CD4-positive, alpha-beta T cell treated with Interleukin-4 for 1 hour (primary cell): Measurements from ENCODE around the gene CNTN4.
A peak's percentile ranks its signal among the peaks of the same experiment; 100 is the strongest.
"Not testable (repeated sequence)": the region's sequence is repeated elsewhere in the genome, so short reads cannot be mapped to it uniquely, and the experiment has no call there.

Experiments
- DNase-seq, 2 donors: peaks; one replicate each; pipeline ENCODE4 v3.0.0-alpha.2; 2020 to 2022

CNTN4 gene

DNA sequence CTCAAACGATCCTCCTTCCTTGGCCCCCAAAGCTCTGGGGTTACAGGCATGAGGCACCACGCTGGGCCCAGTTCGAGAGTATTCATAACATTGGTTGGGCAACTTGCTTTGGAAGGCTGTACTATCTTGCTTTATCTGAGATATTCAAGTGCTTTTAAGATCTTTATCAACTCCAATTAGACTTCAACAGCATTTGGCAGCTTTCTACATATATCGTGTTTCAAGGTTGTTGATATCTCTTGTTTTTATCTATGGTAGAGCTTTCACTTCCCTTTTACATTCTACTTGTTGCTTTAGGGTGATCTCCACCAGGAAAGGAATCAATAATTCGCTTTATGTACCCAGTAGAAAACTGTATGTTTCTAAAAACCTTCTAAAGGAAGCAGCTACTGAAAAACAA lies 616.2 kb downstream of the CNTN4 start:
- no peak for DNase-seq

- DNase-seq, result no peak
These were observed 628.4 kb downstream of the CNTN4 start for GRCh38 chr3:2727101-2727500.

- no peak for DNase-seq
These were observed 629.1 kb downstream of the CNTN4 start for GRCh38 chr3:2727610-2728318.

- DNase-seq, result no peak
These were observed 633.2 kb downstream of the CNTN4 start for GRCh38 chr3:2731843-2732242.

GRCh38 chr3:2735392-2735894 lies 636.8 kb downstream of the CNTN4 start:
- no peak for DNase-seq

GRCh38 chr3:2741516-2741915 lies 642.9 kb downstream of the CNTN4 start:
- DNase-seq, result no peak

DNA sequence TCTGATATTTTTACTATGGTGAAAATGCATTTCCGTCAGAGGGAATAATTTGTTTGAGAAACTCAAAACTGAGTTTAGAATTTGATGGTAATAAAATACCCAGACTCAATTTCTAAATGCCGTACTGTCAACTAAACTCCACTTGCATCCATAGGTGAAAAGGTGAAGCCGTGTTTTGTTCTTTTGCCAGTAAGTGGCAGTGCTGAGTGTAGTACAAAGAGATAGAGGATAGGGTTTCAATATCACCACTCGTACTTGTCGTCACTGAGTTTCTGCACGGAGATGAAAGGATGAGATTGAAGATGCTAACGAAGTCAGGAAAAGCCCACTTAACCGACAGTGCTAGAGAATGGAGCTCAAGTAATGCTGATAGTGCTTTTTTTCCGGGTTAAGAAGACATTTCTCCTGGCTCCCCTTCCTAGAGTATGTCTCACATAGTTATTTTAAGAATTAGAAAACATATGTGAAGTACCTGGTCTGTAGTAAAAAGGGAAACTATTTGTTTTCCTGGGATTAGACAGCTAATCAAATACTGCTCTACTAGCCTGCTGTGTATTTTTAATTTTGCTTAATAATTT lies 666.4 kb downstream of the CNTN4 start:
- peak in 1 of 2 donors; percentile 28 for DNase-seq

DNA sequence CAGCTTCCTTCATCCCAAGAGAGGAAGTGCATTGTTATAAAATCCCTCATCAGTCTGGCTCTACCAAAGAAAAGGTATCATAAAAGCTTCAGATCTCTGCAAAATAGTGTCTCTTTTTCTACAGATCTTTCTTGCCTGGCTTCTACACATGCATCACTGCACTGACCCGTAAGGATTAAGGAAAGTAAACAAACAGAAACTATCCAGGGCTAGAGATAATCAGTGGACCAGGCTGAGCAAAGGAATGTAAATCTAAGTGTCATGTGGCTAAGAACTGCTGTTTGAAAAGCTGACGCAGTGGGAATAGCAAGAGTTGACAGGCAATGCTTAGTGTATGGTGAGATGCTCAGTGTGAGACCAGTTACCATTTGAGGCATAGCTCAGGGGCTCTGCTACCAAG lies 671.8 kb downstream of the CNTN4 start:
- no peak for DNase-seq

DNA sequence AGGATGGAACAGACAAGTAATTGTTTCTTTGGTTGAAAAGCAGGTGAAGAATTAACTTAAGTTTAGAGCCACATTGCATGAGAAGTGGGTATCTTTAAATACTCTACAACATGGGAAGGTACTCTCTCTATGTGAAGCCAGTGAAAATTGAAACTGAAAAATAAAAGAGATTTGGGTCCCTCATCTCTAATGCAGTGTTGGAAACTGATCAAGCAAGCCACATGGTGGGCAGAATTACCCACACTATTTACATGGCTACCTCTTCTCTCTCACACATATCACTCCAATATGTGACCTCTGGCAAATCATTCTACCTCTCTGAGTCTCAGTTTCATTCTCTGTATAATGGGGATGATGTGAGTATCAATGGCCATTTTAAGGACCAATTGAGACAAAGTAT lies 672.5 kb downstream of the CNTN4 start:
- no peak for DNase-seq

DNA sequence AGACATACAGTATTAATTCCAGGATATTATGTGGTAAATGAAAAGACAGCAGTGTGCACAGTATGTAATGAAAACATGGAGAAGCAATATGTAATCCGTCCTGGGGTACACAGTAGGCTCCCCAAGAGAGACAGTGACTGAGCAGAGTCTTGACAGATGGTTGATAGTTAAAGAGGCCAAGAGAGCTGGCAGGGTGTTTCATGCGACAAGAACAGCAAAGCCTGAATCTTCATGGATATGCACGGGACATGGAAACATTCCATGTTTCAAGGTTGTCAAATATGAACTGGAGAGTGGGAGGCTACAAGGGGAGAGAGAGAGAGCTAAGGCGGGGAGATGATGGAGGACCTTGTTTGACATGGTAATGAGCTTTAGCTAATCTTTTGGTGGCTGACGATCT lies 673.1 kb downstream of the CNTN4 start:
- DNase-seq, result no peak

GRCh38 chr3:2772803-2773202 lies 674.1 kb downstream of the CNTN4 start:
- no peak for DNase-seq

- DNase-seq, result no peak
These were observed 676.0 kb downstream of the CNTN4 start for GRCh38 chr3:2774481-2775249.

DNA sequence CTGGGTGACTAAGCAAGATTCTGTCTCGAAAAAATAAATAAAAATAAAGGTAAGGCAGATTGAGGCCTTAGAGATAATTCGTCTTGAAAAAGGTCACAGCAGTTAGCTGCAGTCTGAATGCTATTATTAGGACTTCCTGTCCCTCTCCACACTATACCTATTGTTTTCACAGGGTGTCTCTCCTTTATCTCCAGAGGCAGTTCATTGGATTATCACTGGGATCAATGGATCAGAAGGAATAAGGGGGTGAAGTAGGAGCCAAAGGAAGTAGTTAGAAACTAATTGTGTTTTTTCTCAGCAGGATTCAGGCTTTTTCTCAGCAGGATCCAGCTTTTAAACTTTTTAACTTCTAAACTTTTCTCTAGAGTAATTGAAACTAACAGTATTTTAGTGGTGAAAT lies 684.6 kb downstream of the CNTN4 start:
- DNase-seq, result no peak

DNA sequence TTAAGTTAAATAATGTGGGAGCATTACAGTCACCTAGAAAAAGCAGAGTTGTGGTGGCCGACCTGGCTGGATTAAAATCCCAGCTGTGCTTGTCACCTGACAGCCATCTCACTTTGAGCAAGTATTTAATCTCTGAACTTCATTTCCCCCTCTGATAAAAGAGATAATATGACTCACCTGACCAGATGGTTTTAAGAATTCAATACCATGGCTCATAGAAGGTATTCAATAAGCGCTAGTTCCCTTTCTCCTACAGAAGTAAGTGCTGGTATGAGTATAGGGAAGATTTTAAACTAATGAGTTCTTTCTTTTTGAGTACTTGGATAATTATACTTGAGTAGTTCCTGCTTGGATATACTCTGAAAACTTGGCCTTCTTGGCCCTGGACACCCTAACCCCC lies 686.0 kb downstream of the CNTN4 start:
- DNase-seq, result no peak

DNA sequence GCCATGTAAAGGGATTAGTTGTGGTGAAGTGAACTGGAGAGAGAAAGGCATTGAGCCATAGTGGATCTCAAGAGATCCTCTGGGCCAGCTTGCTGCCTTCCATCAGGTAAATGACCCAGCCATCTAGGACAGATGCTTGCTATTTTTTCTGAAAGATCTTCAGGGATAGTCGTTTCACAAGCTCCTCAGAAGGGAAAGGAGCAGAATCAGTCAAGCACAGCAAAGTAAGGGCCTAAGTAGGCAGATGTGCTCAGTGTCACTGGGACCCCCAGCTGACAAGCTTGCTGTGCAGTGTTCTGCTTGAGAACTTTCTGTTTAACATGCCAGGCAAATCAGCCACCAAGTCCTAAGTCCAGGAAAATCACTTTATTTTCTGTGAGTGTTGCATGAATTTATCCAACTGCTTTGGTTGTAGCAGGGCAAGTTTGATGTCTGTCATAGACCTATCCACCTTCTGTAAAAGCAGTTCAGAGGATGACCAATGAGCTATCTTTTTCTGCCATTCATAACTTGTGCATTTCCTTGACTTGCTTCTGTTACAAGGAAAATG lies 691.7 kb downstream of the CNTN4 start:
- DNase-seq, result no peak

GRCh38 chr3:2792432-2792831 lies 693.8 kb downstream of the CNTN4 start:
- no peak for DNase-seq

DNA sequence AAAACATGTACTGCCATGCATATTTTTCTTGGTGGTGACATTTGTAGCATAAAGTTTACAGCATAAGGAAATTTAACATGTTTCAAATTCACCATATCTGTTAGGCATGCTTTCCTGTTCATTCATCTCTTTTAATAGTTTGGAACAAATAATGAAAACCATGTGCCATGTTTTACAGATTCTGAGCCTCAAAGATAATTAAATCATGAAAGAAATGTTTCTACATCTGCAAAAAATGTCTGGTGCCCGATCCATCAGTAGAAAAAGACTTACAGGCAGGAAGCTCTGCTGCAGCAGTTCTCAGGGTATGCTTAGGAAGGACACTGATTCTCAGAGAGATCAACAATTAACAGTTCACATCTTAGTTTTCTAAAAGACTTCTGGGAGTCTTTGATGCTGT lies 695.3 kb downstream of the CNTN4 start:
- no peak for DNase-seq

- no peak for DNase-seq
These were observed 703.8 kb downstream of the CNTN4 start for GRCh38 chr3:2802429-2802828.

DNA sequence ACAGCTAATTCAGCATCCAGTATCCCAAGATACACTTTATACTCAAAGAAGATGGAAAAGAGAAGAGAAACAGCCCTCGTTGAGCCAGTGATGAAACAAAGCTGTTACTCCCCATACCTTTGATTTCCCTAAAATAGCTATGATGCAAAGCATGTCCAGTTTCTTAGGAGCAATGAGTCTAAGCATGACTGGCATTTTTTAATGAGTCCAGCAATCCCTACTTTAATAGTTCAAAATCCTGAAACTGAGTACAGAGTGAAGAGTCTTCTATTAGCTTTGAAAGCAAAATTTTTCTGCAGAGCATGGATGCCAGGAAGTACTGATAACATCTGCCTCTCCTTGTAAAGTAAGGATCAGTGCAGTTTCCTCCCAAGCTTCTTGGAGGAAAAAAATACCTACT lies 708.8 kb downstream of the CNTN4 start:
- DNase-seq, result no peak

- no peak for DNase-seq
These were observed 712.1 kb downstream of the CNTN4 start for GRCh38 chr3:2810723-2811122.

DNA sequence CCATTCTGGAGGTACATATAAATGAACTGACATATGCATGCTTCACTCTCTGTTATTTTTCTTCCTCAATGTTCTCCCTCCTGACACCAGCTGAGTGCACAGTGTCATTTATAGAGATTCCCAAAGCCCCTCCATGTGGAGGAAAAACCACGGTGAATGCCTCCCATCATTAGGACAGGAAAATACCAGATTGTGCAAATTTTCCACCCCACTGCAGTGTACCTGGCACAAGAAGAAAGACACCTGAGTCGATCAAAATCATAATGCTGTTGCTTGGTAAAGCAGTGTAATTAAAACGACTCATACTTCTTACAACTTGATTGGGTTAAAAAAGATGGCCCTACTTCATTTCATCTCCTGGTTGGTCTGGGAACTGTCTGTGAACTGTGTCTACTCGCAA lies 720.9 kb downstream of the CNTN4 start:
- no peak for DNase-seq

DNA sequence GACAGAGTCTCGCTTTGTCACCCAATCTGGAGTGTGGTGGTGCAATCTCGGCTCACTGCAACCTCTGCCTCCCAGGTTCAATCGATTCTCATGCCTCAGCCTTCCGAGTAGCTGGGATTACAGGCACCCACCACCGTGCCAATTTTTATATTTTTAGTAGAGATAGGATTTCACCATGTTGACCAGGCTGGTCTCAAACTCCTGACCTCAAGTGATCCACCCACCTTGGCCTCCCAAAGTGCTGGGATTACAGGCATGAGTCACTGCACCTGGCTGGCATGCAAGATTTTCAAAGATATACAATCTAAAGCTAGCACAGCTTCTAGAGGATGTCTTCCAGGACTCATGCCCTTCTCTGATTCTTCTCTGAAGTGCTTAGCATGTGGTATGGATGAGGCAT lies 722.3 kb downstream of the CNTN4 start:
- not testable (repeated sequence) for DNase-seq

- DNase-seq, result no peak
These were observed 723.9 kb downstream of the CNTN4 start for GRCh38 chr3:2822611-2823010.

GRCh38 chr3:2823031-2823430 lies 724.4 kb downstream of the CNTN4 start:
- DNase-seq, result no peak
